GM18909 (cell line): ENCODE measurements around the gene POTEM.
"Not testable (repeated sequence)": the region's sequence is repeated elsewhere in the genome, so short reads cannot be mapped to it uniquely, and the experiment has no call there.

ENCODE experiments used
- ATAC-seq: cut with Tn5 transposase; IDR thresholded peaks from one replicate; pipeline ENCODE4 v1.9.1; 2021; ENCODE audit warnings: mild to moderate bottlenecking; ENCODE audit not compliant: unreplicated experiment, poor library complexity

Gene POTEM

DNA sequence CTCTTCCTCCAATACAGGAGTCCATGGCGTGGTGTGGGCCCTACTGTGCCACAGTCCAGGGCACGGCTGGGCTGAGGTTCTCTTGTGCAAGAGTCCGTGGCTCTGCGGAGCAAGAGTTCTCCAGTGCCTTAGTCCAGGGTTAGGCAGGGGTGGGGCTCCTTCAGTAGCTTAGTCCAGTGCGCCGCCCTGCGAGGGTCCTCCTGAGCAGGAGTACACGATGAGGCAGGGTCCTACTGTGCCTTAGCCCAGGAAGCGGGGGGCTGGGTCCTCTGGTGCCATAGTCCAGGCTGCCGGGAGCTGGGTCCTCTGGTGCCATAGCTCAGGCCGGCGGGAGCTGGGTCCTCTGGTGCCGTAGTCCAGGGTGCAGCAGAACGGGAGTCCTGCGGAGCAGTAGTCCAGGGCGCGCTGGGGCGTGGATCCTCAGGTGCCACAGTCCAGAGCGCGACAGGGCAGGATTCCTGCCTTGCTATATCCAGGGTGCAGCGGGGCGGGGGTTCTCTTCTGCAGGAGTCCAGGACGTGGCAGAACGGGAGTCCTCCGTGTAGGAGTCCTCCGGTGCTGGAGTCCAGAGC lies 69.7 kb downstream of the POTEM start:
- not testable (repeated sequence) for ATAC-seq

DNA sequence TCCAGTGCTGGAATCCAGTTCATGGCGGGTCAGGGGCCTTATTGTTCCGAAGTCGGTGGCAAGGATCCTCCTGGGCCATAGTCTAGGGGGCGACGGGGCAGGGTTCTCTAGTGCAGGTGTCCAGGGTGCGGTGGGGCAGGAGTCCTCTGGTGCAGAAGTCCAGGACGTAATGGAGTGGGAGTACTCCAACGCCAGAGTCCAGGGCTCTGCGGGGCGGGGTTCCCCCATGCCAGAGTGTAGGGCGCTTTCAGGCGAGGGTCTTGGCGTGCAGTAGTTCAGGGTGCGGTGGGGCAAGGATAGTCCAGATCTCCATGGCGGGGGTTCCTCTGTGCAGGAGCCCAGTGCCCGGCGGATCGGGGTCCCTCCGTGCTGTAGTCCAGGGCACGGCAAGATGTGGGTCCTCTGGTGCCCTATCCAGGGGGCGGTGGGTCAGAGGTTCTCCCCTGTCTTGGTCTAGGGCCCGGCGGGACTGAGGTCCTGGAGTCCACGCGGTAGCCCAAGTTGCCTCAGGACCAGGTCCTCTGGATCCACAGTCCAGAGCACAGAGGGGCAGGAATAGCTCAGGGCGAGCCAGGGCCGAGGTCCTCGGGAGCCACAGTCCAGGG lies 70.9 kb downstream of the POTEM start:
- ATAC-seq = not testable (repeated sequence)

DNA sequence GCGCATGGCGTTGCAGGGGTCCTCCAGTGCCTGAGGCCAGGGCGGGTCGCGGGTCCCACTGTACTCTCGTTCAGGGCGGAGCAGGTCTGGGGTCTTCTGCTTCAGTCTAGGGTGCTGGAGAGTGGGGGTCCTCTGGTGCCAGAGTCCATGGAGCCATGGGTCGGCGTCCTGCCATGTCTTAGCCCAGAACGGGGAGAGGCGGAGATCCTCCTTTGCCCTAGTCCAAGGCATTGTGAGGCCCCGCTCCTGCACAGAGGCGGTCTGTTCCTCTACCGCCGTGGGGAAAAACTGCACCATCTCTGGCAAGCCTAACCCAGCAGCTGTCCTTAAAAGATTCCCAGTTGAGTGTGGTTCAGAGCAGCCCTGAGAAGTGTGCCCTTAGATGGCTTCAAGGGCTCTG lies 71.6 kb downstream of the POTEM start:
- ATAC-seq = not testable (repeated sequence)

- not testable (repeated sequence) for ATAC-seq
These were observed 76.2 kb downstream of the POTEM start for GRCh38 chr14:19043384-19043783.
